Fibroblast of gingiva (primary cell): ENCODE data around the gene CLPSL2.

Experiments
- DNase-seq: peaks from one replicate; pipeline ENCODE4 v3.0.0-alpha.2; 2011; ENCODE audit warnings: low read depth

Gene CLPSL2

GRCh38 chr6:35787266-35788218 is 11.1 kb downstream of the CLPSL2 start:
- no peak for DNase-seq

- DNase-seq = no peak
Measured at GRCh38 chr6:35788423-35788982, 12.1 kb downstream of the CLPSL2 start.

GRCh38 chr6:35790683-35791082 is 14.3 kb downstream of the CLPSL2 start:
- no peak for DNase-seq

GRCh38 chr6:35794536-35795452 is 18.4 kb downstream of the CLPSL2 start:
- DNase-seq = no peak

- DNase-seq = no peak
Measured at GRCh38 chr6:35795453-35796071, 19.2 kb downstream of the CLPSL2 start.

GRCh38 chr6:35796236-35796635 is 19.8 kb downstream of the CLPSL2 start:
- no peak for DNase-seq

GRCh38 chr6:35797837-35798526 is 21.6 kb downstream of the CLPSL2 start:
- DNase-seq = no peak

GRCh38 chr6:35798706-35799105 is 22.3 kb downstream of the CLPSL2 start:
- DNase-seq = no peak

GRCh38 chr6:35801148-35801547 is 24.8 kb downstream of the CLPSL2 start:
- no peak for DNase-seq

GRCh38 chr6:35804996-35805736 is 28.8 kb downstream of the CLPSL2 start, which contains the start of gene LHFPL5:
LHFPL5 (plus strand) TSS chr6:35805352; CDS start chr6:35805671, 319 bp downstream.
- DNase-seq = no peak

- DNase-seq = no peak
Measured at GRCh38 chr6:35808688-35809087, 32.3 kb downstream of the CLPSL2 start.

GRCh38 chr6:35809809-35810208 is 33.4 kb downstream of the CLPSL2 start:
- no peak for DNase-seq

GRCh38 chr6:35810971-35811698 is 34.7 kb downstream of the CLPSL2 start:
- peak; percentile 26 for DNase-seq

- no peak for DNase-seq
Measured at GRCh38 chr6:35811699-35811995, 35.2 kb downstream of the CLPSL2 start.

- no peak for DNase-seq
Measured at GRCh38 chr6:35817515-35817914, 41.1 kb downstream of the CLPSL2 start.

- no peak for DNase-seq
Measured at GRCh38 chr6:35823601-35824000, 47.2 kb downstream of the CLPSL2 start.

GRCh38 chr6:35824552-35825192 is 48.3 kb downstream of the CLPSL2 start:
- no peak for DNase-seq
